Stimulated activated CD4-positive, alpha-beta T cell treated with anti-CD3 and anti-CD28 coated beads, TNF-alpha, amount 100 ng/mL, for 48 hours (primary cell): ENCODE data around the gene TMEM248.
"Not testable (repeated sequence)": the region's sequence is repeated elsewhere in the genome, so short reads cannot be mapped to it uniquely, and the experiment has no call there.

Experiments used
- DNase-seq, 3 donors: peaks; one replicate each; pipeline ENCODE4 v3.0.0-alpha.2; 2020; ENCODE audit warnings: low read depth in 3 of 3

TMEM248 gene

GRCh38 chr7:67000601-67001258 is 79.7 kb downstream of the TMEM248 start:
- DNase-seq, result not testable (repeated sequence)

GRCh38 chr7:67004145-67004544 is 83.1 kb downstream of the TMEM248 start:
- not testable (repeated sequence) for DNase-seq

GRCh38 chr7:67006965-67007364 is 85.9 kb downstream of the TMEM248 start:
- DNase-seq, result no peak
